ENCODE measurements around the gene CLCN6.

The CLCN6 gene, protein sequence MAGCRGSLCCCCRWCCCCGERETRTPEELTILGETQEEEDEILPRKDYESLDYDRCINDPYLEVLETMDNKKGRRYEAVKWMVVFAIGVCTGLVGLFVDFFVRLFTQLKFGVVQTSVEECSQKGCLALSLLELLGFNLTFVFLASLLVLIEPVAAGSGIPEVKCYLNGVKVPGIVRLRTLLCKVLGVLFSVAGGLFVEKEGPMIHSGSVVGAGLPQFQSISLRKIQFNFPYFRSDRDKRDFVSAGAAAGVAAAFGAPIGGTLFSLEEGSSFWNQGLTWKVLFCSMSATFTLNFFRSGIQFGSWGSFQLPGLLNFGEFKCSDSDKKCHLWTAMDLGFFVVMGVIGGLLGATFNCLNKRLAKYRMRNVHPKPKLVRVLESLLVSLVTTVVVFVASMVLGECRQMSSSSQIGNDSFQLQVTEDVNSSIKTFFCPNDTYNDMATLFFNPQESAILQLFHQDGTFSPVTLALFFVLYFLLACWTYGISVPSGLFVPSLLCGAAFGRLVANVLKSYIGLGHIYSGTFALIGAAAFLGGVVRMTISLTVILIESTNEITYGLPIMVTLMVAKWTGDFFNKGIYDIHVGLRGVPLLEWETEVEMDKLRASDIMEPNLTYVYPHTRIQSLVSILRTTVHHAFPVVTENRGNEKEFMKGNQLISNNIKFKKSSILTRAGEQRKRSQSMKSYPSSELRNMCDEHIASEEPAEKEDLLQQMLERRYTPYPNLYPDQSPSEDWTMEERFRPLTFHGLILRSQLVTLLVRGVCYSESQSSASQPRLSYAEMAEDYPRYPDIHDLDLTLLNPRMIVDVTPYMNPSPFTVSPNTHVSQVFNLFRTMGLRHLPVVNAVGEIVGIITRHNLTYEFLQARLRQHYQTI

DNA sequence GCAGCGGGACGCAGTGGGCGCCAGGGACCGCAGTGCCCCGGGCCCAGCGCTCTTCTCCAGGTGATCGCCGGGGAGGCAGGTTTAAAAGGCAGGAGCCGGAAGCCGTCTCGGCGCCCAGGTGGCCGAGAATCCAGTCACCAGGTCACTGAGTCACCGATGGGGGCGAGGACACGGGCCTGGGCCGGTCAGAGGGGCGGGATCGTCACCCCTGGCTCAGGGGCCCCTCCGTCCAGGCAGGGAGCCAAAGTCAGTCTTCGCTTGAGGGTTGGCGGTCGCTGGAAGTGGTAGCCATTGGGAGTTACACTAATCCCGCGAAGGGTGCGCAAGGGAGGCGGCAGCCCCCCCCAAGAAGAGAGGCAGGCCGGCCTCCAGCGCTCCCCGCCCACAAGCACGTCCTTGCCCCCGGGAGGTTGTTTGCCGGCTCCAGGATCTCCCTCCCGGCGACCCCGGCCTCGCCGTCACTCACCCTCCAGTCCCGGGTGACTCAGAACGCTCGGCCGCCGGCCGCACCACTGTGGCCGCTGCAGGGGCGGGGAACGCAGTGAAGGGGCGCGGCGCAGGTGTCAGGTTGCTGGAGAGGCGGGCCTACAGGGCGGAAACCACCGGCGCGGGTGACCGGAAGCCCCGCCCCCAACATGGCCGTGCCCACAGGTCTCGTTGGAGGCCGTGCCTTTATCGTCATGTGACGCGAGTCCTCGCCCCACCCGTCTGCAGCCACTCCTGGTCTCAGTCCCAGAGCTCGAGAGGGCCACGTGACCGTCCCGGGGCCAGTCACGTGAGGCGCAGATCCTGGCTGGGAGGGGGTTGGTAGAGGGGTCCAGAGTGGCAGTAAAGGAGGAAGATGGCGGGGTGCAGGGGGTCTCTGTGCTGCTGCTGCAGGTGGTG lies at the start of gene CLCN6, which contains the start of gene MTHFR:
Gene CLCN6, plus strand, starts transcription at position 770 of the 885 bp plus-strand sequence. Its CDS starts 72 bp downstream, at position 842.
Gene MTHFR, minus strand, starts transcription at position 543 of the 885 bp plus-strand sequence. CDS start 2,848 bp downstream, outside the sequence.
- DNase-seq, result peak; percentile 99

DNA sequence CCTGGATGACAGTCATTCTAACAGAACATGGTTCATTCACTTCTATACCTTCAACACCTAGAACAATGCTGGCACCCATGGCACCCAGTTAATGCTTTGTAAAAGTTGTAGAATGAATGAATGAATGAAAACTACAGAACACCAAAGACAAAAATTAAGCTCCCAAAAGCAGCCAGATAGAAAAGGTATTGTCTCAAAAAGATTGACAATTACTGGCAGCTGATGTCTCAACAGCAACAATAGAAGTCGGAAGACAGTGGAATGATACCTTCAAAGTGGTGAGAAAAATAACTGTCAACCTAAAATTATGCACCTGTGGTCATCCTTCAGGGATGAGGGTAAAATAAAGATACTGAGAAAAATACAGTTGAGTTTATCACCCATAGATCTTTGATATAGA lies 48.9 kb upstream of the CLCN6 start:
- no peak for DNase-seq

DNA sequence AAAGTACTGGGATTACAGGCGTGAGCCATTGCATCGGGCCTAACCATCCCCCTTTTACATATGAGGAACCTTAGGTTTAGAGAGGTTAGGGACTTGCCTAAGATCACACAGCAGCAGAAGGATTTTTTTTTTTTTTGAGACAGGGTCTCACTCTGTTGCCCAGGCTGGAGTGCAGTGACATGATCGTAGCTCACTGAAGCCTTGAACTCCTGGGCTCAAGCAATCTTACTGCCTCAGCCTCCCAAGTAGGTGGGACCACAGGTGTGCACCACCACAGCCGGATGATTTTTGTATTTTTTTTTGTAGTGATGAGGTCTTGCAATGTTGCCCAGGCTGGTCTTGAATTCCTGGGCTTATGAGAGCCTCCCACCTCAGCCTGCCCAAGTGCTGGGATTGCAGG lies 46.2 kb upstream of the CLCN6 start:
- no peak for DNase-seq

DNA sequence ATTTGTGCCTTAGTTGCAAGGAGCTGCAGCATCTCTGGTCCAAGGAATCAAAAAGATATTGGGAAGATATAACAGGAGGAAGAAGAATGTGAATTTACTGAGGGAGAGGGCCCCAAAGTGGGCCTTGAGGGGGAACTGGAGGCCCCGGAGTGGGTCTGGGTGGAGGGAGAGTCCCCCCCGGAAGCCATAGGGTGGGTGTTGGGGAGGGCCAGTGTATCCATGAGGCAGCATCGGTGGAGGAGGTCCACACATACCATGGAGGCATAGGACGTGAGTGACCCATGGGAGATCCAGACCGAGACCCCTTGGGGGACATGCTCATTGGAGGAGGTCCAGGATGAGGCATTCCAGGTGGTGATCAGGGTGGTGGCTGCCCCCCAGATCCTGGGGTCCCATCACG lies 44.7 kb upstream of the CLCN6 start:
- no peak for DNase-seq

DNA sequence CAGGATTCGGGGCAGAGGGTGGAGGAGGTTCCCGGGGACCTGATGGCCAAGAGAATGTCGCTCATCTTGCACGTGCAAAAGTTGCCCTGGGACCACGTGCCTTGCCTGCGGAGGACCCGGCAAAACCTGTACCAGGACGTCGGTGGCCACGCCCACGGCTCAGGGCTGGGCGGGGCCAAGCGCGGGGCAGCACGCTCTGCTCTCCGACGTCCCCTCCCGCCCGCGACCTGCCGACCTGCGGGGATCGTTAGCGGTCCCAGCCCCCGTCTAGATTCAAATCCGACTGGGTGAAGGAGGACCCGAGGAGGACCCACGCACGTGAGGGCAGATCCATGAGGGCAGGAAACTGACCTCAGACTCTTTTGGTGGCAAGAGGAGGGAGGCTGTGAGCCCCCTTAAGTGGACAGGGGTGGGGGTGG lies 44.0 kb upstream of the CLCN6 start, which contains the start of gene C1orf167:
Gene C1orf167, plus strand, starts transcription at position 206 of the 419 bp plus-strand sequence. CDS start 2,208 bp downstream, outside the sequence.
- no peak for DNase-seq

DNA sequence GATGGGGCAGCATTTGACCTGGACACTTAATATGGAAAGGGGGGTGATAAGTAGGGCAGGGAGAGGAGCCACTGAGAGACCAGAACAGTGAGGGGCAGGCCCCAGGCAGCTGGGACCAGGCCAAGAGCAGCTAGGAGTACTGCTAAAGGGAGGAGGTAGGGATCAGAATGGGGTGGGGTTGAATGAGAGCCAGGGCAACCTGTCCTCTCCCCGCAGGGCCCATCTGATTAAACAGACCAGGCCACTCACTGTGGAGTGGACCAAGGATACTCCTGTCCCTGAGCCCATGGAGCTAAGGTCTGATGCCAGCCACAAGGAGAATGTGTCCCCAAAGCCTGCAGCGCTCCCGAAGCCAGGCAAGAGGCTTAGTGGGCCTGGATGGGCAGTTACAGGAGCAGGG lies 41.9 kb upstream of the CLCN6 start:
- DNase-seq, result no peak

DNA sequence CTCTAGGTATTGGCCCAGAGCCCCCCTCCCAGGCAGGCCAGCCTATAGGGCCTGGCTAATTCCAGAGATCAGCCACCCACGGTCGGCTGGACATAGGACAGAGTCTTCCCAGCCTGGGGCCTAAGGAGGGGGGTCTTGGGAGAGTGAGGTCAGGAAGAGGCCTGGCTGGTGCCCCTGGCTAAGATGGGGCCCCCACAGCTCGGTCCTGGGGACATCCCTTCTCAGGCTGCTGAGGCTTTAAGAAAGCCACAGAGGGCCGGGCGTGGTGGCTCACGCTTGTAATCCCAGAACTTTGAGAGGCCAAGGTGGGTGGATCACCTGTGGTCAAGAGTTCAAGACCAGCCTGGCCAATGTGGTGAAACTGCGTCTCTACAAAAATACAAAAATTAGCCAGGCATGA lies 41.5 kb upstream of the CLCN6 start:
- DNase-seq, result no peak

DNA sequence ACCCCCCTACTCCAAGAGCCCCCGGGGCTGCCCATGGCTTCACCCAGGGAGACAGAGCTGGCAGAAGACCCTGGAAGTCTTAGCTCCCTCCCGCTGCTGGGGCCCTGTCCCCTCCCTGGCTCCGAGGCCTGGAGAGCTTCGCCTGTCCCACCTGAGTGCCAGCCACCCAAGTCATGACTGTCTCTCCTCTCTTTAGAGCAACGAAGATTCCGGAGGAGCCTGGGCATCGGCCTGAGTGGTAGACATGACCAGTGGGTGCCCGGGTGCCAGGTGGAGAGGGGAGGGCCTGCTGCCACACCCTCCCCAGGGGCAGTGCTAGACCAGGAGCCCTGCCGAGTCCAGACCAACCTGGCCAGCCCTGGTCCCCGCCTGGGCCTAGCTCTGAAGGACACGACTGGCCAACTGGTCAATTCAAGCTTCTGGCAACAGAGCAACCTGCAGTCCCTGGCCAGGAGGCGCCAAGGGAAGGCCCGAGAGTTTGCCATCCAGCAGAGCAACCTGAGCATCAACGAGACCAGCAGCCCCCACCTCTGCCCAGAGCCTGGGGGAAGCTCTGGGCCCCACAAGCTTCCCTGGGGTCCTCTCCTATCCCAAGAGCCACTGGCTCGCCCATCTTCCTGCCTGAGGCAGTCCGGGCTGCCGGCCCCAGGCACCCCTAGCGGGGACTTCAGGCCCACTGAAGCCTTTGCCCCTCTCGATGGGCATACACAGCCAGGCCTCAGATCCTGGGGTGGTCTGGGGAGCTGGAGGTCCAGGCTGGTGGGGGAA lies 40.1 kb upstream of the CLCN6 start:
- DNase-seq, result no peak

DNA sequence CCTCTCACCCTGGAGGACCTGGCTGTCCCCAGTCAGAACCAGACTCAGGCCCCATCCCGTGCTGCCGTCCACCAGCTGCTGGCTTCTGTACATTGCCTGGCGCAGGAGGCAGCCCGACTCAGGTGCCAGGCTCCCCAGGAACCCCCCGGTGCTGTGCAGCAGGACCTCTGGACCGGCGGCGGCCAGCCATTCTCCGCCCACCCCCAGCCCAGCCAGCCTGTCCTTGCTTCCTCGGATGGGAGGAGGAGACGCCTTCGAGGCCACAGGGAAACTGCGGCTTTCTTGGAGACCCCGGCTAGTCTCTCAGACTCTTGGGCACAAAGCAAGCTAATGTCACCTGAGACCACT lies 39.6 kb upstream of the CLCN6 start:
- DNase-seq, result no peak

DNA sequence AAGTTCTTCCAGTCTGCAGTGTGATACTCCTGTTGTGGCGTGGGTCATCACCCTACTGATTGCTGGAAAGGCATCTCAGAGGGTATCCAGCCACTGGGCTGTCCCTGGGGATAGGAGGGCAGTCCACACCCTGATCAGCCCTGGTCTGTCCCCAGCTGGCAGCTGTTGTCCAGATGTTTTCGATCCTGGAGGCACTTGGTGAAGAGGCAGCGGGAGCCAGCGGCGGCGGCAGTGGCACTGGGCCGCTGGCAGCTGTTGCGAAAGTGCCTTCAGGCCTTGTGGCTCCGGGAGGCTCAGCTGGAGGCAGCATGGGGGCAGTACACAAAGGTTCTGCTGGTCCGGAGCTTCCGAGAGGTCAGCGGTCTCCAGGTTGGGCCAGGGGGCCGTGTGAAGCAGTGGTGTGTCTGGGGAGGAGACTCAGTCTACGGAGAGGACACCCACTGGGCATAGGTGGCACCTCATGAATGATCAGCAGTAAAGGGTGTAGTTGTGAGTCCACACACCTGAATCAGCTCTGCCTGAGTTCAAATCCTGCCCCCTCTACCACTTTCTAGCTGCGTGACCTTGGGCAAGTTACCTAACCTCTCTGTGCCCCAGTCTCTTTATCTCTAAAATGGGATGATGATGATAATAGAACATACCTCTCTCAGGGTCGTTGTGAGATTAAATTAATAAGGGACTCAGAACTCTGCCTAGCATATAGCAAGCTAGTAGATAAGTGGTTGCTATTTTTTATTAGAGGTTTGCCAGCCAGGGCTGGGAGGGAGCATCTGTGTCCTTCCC lies 37.9 kb upstream of the CLCN6 start:
- DNase-seq, result no peak

DNA sequence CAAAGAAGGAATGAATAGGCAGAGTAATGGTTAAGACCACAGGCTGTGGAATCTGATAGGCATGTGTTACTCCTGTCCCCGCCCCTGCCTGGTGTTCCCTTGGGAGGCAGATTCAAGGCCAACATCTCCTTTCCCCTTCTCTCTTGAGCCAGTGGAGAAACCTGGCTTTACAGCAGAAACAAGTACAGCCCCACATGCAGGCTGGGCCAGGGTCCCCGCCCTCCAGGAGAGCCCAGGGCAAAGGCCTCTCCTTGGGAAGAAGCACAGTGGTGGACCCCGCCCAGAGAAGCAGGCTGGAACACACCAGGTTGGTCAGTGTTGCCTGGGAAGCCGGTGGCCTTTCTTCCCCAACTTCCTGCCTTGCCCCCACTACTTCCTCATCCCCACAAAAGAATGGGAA lies 37.2 kb upstream of the CLCN6 start:
- DNase-seq, result no peak

DNA sequence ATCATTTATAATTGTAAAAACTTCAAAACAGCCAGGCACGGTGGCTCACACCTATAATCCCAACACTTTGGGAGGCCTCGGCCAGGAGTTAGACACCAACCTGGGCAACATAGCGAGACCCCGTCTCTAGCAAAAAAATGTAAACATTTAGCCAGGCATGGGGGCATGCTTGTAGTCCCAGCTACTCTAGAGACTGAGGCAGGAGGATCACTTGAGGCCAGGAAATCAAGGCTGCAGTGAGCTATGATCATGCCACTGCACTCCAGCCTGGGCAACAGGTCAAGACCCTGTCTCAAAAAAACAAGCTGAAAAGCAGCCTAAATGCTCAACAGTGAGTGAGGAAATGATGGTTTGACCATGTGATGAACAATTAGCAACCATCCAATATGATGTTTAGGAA lies 36.7 kb upstream of the CLCN6 start:
- no peak for DNase-seq

DNA sequence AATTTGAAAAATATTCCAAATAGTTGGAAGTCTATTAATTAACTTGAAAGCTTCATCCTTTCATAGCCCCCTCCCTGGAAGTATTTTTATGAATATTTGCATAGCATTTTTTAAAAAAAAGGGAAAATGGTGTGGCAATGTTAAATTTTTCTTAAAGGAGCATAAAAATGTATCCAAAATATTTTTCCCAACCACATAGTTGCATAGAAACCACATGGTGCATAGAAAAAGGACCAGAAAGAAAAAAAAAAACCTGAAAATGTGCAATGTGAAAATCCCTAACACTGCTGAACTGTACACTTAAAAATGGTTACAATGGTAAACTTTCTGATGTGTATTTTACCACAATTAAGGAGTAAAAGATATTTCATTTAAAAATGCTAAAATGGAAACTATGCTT lies 36.0 kb upstream of the CLCN6 start:
- DNase-seq, result no peak

DNA sequence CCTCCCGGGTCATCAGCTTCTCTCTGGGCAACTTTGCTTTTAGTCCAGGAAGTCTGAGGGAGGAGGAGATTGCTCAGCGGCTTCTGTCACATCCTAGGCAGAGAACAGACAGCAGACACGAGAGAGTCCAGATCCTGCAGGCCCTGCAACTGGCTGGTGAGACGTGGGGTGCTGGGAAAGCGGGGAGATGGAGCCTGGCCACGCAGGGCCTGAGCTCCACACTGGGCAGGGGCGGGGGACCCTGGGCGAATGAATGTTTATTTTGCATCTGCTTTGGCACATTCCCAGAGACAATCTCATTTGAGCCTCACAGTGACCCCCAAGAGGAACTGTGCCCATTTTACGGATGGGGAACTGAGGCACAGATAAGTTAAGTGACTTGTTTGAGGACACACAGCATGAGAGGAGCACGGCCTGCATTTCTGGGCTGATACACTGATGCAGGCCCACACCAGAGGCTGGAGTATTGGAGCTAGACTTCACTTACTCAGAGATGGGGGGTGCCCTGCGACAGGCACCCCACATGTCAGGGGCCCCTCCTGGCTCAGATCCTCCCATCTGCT lies 34.4 kb upstream of the CLCN6 start:
- no peak for DNase-seq

DNA sequence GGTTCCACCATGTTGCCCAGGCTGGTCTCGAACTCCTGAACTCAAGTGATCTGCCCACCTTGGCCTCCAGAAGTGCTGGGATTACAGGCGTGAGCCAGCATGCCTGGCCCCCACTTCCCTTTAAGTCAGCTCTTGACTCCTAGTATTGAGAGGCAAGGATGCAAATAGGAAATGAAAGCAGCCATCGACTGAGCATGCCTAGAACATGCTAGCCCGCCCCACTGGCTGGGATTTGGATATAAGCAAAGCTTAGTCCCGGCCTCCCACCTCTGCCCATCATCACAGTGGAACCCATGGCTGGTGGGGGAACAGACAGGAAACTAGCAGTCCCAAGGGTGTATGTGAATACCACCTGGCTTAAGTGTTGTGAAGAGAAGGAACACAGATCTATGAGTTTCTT lies 33.5 kb upstream of the CLCN6 start:
- DNase-seq, result no peak

DNA sequence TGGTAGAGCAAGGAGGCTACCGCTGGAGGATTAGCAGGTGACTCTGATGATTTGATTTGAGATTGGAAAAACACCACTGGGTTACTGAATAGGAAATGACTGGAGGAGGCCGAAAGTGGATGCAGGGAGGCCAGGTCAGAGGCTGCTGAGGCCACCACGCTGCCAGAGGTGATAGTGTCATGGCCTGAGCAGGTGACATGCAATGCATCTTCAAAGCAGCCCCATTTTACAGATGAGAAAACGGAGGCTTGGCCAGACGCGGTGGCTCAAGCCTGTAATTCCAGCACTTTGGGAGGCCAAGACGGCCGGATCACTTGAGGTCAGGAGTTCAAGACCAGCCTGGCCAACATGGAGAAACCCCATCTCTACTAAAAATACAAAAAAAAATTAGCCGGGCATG lies 31.2 kb upstream of the CLCN6 start:
- no peak for DNase-seq

DNA sequence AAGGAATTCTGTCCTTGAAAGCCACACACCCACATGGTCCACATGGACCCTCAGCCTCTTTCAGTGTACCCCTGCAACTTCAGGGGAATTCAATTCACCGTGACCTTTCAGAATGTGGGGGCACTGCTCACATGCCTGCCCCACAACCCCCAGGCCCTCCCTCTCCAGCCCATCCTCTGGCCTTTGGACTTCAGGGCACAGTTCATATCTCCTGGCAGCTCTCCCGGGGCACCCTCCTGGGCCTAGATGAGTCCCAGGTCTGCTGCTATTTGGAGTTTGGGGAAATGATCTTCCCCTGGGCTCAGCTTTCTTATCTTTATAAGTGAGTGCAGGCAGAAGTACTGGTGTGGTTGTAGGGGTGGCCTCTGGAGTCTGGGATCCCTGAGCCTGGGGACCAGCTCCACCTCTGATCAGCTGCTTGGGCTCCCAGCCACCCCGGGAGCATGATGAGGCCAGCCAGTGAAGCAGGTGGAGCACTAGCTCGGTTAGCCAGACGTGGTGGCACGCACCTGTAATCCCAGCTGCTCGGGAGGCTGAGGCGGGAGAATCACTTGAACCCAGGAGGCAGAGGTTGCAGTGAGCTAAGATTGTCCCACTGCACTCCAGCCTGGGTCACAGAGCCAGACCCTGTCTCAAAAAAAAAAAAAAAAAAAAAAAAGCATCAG lies 28.2 kb upstream of the CLCN6 start:
- no peak for DNase-seq

DNA sequence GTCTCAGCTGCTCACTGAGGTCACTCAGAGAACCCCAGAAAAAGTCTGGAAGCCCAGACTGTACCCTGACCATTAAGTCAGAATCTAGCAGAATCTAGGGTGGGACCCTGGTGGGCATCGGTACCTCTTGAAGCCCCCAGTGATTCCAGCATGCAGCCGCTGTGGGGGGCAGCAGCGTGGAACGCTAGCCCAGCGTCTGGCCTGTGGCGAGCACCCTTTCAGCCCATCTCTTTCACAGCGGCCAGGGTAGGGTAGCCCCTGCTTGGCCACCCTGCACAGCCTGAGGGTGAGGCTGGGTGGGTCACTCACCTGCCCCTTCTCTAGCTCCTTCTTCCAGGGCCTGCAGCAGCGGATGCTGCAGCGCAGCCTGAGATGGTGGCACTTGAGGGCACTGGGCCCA lies 27.7 kb upstream of the CLCN6 start:
- no peak for DNase-seq

DNA sequence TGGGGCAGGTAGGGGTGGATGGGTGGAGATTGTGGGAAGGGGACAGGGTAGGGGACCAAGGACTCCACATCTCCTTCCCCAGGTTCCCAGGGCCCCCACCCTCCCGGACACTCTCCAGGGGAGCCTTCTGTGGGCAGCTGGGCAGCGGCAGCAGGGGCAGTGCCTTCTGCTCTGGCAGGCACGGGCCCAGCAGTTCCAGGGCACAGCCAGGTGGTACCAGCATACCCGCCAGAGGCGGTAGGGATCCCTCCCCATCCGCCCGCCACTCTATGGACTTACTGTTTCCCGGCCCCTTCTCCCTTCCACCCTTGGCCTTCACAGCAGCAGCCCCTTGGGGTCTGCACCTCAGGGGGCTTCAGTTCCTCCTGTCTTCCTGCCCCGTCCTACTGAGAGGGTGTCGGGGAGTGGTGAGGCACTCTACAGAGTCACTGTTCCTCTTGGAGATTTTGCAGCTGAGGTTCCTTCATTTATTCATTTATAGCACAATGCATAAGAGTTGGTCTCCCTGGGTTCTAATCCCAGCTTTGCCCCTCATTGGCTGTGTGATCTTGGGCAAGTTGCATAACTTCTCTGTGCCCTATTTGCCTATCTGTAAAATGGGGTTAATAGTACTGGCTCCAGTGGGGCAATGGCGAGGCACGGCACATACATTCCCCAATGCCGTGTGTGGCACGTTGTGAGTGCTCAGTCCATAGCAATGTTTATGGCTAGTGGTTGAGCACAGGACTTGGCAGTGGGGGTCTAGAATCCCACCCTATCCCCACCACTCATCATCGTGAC lies 27.0 kb upstream of the CLCN6 start:
- DNase-seq, result no peak

All from HCEC 1CT (cell line).